Astrocyte (in vitro differentiated cells and primary cell): ENCODE data around the gene HYPK. TPM values are rescaled to one million over a fixed set of nuclear protein-coding genes. Genes with fewer than 3 reads are reported as not detected.
A peak's percentile ranks its signal among the peaks of the same experiment; 100 is the strongest.

ENCODE experiments used
- DNase-seq: peaks from one replicate; pipeline ENCODE4 v3.0.0-alpha.2; 2010; ENCODE audit warnings: low read depth
- FAIRE-seq: peaks from 2 replicates; lab custom pipeline; 2011; peaks lifted over from hg19 to GRCh38; lab: Jason Lieb, UNC
- H2AFZ ChIP-seq: 2 replicates; pipeline ENCODE4 v1.6.0; 2012; ENCODE audit warnings: low read depth, low read length, inconsistent platforms
- H3K27ac ChIP-seq: 2 replicates; pipeline ENCODE4 v1.5.1; 2011; ENCODE audit warnings: low read depth, low read length, inconsistent platforms
- H3K27me3 ChIP-seq: 2 replicates; pipeline ENCODE4 v1.6.0; 2011; ENCODE audit warnings: low read length, inconsistent platforms; ENCODE audit not compliant: insufficient read depth
- H3K36me3 ChIP-seq: 2 replicates; pipeline ENCODE4 v1.5.1; 2011; ENCODE audit warnings: low read length, inconsistent platforms; ENCODE audit not compliant: insufficient read depth
- H3K4me1 ChIP-seq: 2 replicates; pipeline ENCODE4 v1.5.1; 2011; ENCODE audit warnings: low read length, inconsistent platforms; ENCODE audit not compliant: insufficient read depth
- H3K4me2 ChIP-seq: 2 replicates; pipeline ENCODE4 v1.6.0; 2012; ENCODE audit warnings: low read length, inconsistent platforms
- H3K4me3 ChIP-seq: 2 replicates; pipeline ENCODE4 v1.5.1; 2011; ENCODE audit warnings: low read depth, mild to moderate bottlenecking, low read length, inconsistent platforms; ENCODE audit not compliant: insufficient read depth
- H3K79me2 ChIP-seq: 2 replicates; pipeline ENCODE4 v1.6.0; 2012; ENCODE audit warnings: mild to moderate bottlenecking, low read length, inconsistent platforms; ENCODE audit not compliant: insufficient read depth
- H3K9ac ChIP-seq: 2 replicates; pipeline ENCODE4 v1.6.0; 2012; ENCODE audit warnings: mild to moderate bottlenecking, low read length, inconsistent platforms
- H3K9me3 ChIP-seq: 2 replicates; pipeline ENCODE4 v1.5.1; 2012; ENCODE audit warnings: low read depth, mild to moderate bottlenecking, low read length, inconsistent platforms; ENCODE audit not compliant: insufficient read depth
- H4K20me1 ChIP-seq: 2 replicates; pipeline ENCODE4 v1.6.0; 2012; ENCODE audit warnings: low read length, inconsistent platforms; ENCODE audit not compliant: insufficient read depth
- H3K27ac Mint-ChIP-seq: one replicate; pipeline ENCODE4 v1.8.0; 2021; ENCODE audit warnings: mild to moderate bottlenecking, mixed read lengths; ENCODE audit not compliant: unreplicated experiment
- H3K27me3 Mint-ChIP-seq: one replicate; pipeline ENCODE4 v1.8.0; 2021; ENCODE audit warnings: low read depth, mixed read lengths; ENCODE audit not compliant: unreplicated experiment
- H3K36me3 Mint-ChIP-seq: one replicate; pipeline ENCODE4 v1.8.0; 2021; ENCODE audit warnings: low read depth, mixed read lengths; ENCODE audit not compliant: unreplicated experiment
- H3K4me1 Mint-ChIP-seq: one replicate; pipeline ENCODE4 v1.8.0; 2021; ENCODE audit warnings: low read depth, mixed read lengths; ENCODE audit not compliant: unreplicated experiment
- H3K4me3 Mint-ChIP-seq: one replicate; pipeline ENCODE4 v1.8.0; 2021; ENCODE audit warnings: mild to moderate bottlenecking, moderate library complexity, mixed read lengths; ENCODE audit not compliant: unreplicated experiment
- H3K9me3 Mint-ChIP-seq: one replicate; pipeline ENCODE4 v1.8.0; 2021; ENCODE audit warnings: mild to moderate bottlenecking, mixed read lengths; ENCODE audit not compliant: unreplicated experiment
- CTCF ChIP-seq: IDR thresholded peaks from 2 replicates; pipeline ENCODE4 v1.5.1; 2011; ENCODE audit warnings: low read depth, mild to moderate bottlenecking, inconsistent platforms, low read length, moderate library complexity; ENCODE audit not compliant: insufficient read depth
- EZH2 ChIP-seq: IDR thresholded peaks from 2 replicates; pipeline ENCODE4 v1.6.1; 2012; ENCODE audit warnings: mild to moderate bottlenecking, low read length, inconsistent platforms; ENCODE audit not compliant: insufficient read depth
- total RNA-seq: library from RNA; stranded (reverse); gene quantifications from 2 replicates; pipeline ENCODE4 v1.2.1, GENCODE V29; 2021

HYPK gene
- total RNA-seq, 1 donor from 2014 or later, result 15.7 TPM

GRCh38 chr15:43775411-43775965 lies 24.9 kb upstream of the HYPK start:
- Mint-ChIP-seq H3K4me1 (no peaks in the 10 kb centered on the region), H3K4me3 (peak overlapping the region; percentile 82), H3K36me3 (peaks cover 8% of the 10 kb centered on the region), H3K27me3 (no peaks in the 10 kb centered on the region), H3K27ac (peak overlapping the region; percentile 64), H3K9me3 (no peaks in the 10 kb centered on the region)
- Histone ChIP-seq H3K4me2 (peak overlapping the region; percentile 93), H3K4me3 (no peak overlapping the region), H2AFZ (no peak overlapping the region), H3K9me3 (no peaks in the 10 kb centered on the region), H3K27me3 (no peaks in the 10 kb centered on the region), H3K4me1 (peaks cover 8% of the 10 kb centered on the region), H4K20me1 (peaks cover 29% of the 10 kb centered on the region), H3K79me2 (no peaks in the 10 kb centered on the region), H3K9ac (no peak overlapping the region), H3K36me3 (peaks cover 31% of the 10 kb centered on the region), H3K27ac (no peak overlapping the region)
- TF ChIP-seq CTCF (peak; percentile 29), EZH2 (no peak)
- DNase-seq (peak; percentile 34), FAIRE-seq (no peak)

GRCh38 chr15:43776101-43776717 lies 24.2 kb upstream of the HYPK start:
- H3K9ac ChIP-seq, result peak overlapping the region; percentile 75
- DNase-seq, result no peak

More at GRCh38 chr15:43776101-43776717, 24.2 kb upstream of the HYPK start:
- H3K9me3 Mint-ChIP-seq, result peaks cover 3% of the 10 kb centered on the region
- Histone ChIP-seq H3K4me3 (peak overlapping the region; percentile 81), H3K4me2 (peak overlapping the region; percentile 93), H3K27me3 (no peaks in the 10 kb centered on the region), H3K4me1 (peaks cover 8% of the 10 kb centered on the region), H4K20me1 (peaks cover 24% of the 10 kb centered on the region), H3K27ac (no peak overlapping the region), H3K9me3 (no peaks in the 10 kb centered on the region), H2AFZ (peak overlapping the region; percentile 30), H3K36me3 (peaks cover 25% of the 10 kb centered on the region), H3K79me2 (no peaks in the 10 kb centered on the region)
- H3K27ac Mint-ChIP-seq, result peak overlapping the region; percentile 53
- H3K4me3 Mint-ChIP-seq, result peak overlapping the region; percentile 82
- H3K4me1 Mint-ChIP-seq, result no peaks in the 10 kb centered on the region
- H3K36me3 Mint-ChIP-seq, result peaks cover 5% of the 10 kb centered on the region
- TF ChIP-seq CTCF (no peak), EZH2 (no peak)
- H3K27me3 Mint-ChIP-seq, result no peaks in the 10 kb centered on the region
- FAIRE-seq, result no peak
